ENCODE measurements around the gene CBX6.

DNA sequence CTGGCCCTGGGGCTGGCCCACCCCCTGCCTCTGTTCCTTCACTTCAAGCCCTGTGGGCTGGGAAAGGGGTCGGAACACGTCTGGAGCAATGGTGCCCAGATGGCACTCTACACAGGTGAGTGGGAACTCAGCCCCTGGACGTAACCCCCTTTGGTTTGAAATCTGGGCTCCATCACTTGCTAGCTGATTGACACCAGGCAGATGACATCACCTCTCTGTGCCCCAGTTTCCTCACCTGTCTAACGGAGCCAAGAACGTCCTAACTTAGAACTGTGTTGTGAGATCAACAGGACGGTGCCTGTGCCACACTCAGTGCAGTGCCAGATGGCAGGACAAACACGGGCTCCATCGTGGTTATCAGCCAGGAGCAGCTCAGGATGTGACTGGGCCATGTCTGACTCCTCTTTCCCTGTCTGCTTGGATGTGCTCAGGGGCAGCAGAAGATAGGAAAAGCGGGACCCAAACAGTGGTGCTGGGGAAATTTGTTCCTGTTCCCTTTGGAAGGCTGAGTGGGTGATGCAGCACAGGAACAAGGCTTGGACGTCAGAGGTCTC lies 52.6 kb downstream of the CBX6 start:
- TF ChIP-seq, protein P1, sequence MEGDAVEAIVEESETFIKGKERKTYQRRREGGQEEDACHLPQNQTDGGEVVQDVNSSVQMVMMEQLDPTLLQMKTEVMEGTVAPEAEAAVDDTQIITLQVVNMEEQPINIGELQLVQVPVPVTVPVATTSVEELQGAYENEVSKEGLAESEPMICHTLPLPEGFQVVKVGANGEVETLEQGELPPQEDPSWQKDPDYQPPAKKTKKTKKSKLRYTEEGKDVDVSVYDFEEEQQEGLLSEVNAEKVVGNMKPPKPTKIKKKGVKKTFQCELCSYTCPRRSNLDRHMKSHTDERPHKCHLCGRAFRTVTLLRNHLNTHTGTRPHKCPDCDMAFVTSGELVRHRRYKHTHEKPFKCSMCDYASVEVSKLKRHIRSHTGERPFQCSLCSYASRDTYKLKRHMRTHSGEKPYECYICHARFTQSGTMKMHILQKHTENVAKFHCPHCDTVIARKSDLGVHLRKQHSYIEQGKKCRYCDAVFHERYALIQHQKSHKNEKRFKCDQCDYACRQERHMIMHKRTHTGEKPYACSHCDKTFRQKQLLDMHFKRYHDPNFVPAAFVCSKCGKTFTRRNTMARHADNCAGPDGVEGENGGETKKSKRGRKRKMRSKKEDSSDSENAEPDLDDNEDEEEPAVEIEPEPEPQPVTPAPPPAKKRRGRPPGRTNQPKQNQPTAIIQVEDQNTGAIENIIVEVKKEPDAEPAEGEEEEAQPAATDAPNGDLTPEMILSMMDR (conservative IDR thresholded peaks at IDR 0.05; ENCODE audit: low read length): no peak
- no peak for TF ChIP-seq EZH2phosphoT487 (IDR thresholded peaks at IDR 0.05; ENCODE audit: borderline replicate concordance)

All from Loucy (cell line).